CD14-positive monocyte (primary cell): ENCODE results near the gene KLLN. TPM values are rescaled to one million over a fixed set of nuclear protein-coding genes. Genes with fewer than 3 reads are reported as not detected.
"Not testable (repeated sequence)": the region's sequence is repeated elsewhere in the genome, so short reads cannot be mapped to it uniquely, and the experiment has no call there.

Experiments
- DNase-seq, 3 donors: peaks; one replicate each; pipeline ENCODE4 v3.0.0-alpha.2; 2011 to 2022
- H2AFZ ChIP-seq: 2 replicates; pipeline ENCODE4 v1.6.0; 2012; ENCODE audit warnings: mild to moderate bottlenecking, low read depth, low read length, inconsistent platforms; ENCODE audit not compliant: insufficient read depth, poor library complexity, severe bottlenecking
- H3K27ac ChIP-seq, 2 donors: 1 replicate in 1 of 2; 2 replicates in 1 of 2; pipeline ENCODE4 v1.5.1; 2012 to 2013; ENCODE audit warnings: low read length in 2 of 2, control low read depth in 1 of 2, inconsistent platforms in 1 of 2, low read depth in 1 of 2, mild to moderate bottlenecking in 1 of 2
- H3K27me3 ChIP-seq, 2 donors: one replicate each; pipeline versions ENCODE4 v1.6.0 to v1.6.1; 2011 to 2013; ENCODE audit warnings: low read length in 2 of 2; ENCODE audit not compliant: control insufficient read depth in 2 of 2, insufficient read depth in 2 of 2
- H3K36me3 ChIP-seq, 2 donors: replicated peaks in 1 of 2; 1 replicate in 1 of 2; 2 replicates in 1 of 2; pipeline versions ENCODE4 v1.5.1 to v1.6.1; 2012 to 2013; ENCODE audit warnings: low read length in 2 of 2, control low read depth in 1 of 2, inconsistent platforms in 1 of 2, mild to moderate bottlenecking in 1 of 2; ENCODE audit not compliant: insufficient read depth in 2 of 2, control insufficient read depth in 1 of 2
- H3K4me1 ChIP-seq, 2 donors: 1 replicate in 1 of 2; 2 replicates in 1 of 2; pipeline versions ENCODE4 v1.5.1 to v1.6.1; 2012 to 2013; ENCODE audit warnings: low read length in 2 of 2, control low read depth in 1 of 2, inconsistent platforms in 1 of 2, mild to moderate bottlenecking in 1 of 2, moderate library complexity in 1 of 2; ENCODE audit not compliant: insufficient read depth in 2 of 2, control insufficient read depth in 1 of 2
- H3K4me2 ChIP-seq: replicated peaks from 2 replicates; pipeline ENCODE3; 2012; ENCODE audit warnings: low read length, moderate library complexity, mild to moderate bottlenecking; ENCODE audit not compliant: poor library complexity, severe bottlenecking; ENCODE audit errors: extremely low read depth
- H3K4me3 ChIP-seq, 3 experiments: fragments of 200-600 bp in 1 of 3; sonication (generic) in 1 of 3; replicated peaks in 1 of 3; 1 replicate in 2 of 3; 2 replicates in 1 of 3; pipeline ENCODE4 v1.5.1; 2011 to 2013; ENCODE audit warnings: low read length in 3 of 3, mild to moderate bottlenecking in 3 of 3, control low read depth in 2 of 3, low read depth in 2 of 3, inconsistent platforms in 1 of 3, moderate library complexity in 1 of 3
- H3K79me2 ChIP-seq: 2 replicates; pipeline ENCODE4 v1.6.0; 2012; ENCODE audit warnings: mild to moderate bottlenecking, control low read depth, inconsistent platforms, low read length, moderate library complexity; ENCODE audit not compliant: insufficient read depth
- H3K9ac ChIP-seq: 2 replicates; pipeline ENCODE4 v1.6.0; 2017; ENCODE audit warnings: low read length, mild to moderate bottlenecking; ENCODE audit not compliant: insufficient read depth, poor library complexity, severe bottlenecking
- H3K9me3 ChIP-seq, 2 donors: replicated peaks in 1 of 2; 1 replicate in 1 of 2; 2 replicates in 1 of 2; pipeline versions ENCODE4 v1.5.1 to v1.6.1; 2012 to 2013; ENCODE audit warnings: low read length in 2 of 2, control low read depth in 1 of 2; ENCODE audit not compliant: control insufficient read depth in 1 of 2, insufficient read depth in 1 of 2
- H4K20me1 ChIP-seq: 2 replicates; pipeline ENCODE4 v1.6.0; 2012; ENCODE audit warnings: mild to moderate bottlenecking, low read length, control low read depth, moderate library complexity; ENCODE audit not compliant: insufficient read depth
- H3K27ac Mint-ChIP-seq, 7 donors: one replicate each; pipeline ENCODE4 v1.8.0; 2020; ENCODE audit warnings: mild to moderate bottlenecking in 7 of 7, mixed read lengths in 7 of 7, moderate library complexity in 6 of 7, inconsistent platforms in 2 of 7
- H3K27me3 Mint-ChIP-seq, 3 donors: one replicate each; pipeline ENCODE4 v1.8.0; 2021 to 2022; ENCODE audit warnings: low read depth in 3 of 3, mild to moderate bottlenecking in 3 of 3, mixed read lengths in 3 of 3, moderate library complexity in 3 of 3, inconsistent platforms in 1 of 3
- H3K36me3 Mint-ChIP-seq, 2 donors: one replicate each; pipeline ENCODE4 v1.8.0; 2020; ENCODE audit warnings: mixed read lengths in 2 of 2, inconsistent platforms in 1 of 2, mild to moderate bottlenecking in 1 of 2
- H3K4me1 Mint-ChIP-seq: one replicate; pipeline ENCODE4 v1.8.0; 2020; ENCODE audit warnings: mild to moderate bottlenecking, mixed read lengths
- H3K4me3 Mint-ChIP-seq, 2 donors: one replicate each; pipeline ENCODE4 v1.8.0; 2020; ENCODE audit warnings: mild to moderate bottlenecking in 2 of 2, mixed read lengths in 2 of 2, moderate library complexity in 1 of 2
- H3K9me3 Mint-ChIP-seq, 7 donors: one replicate each; pipeline ENCODE4 v1.8.0; 2020 to 2022; ENCODE audit warnings: mixed read lengths in 7 of 7, mild to moderate bottlenecking in 6 of 7, moderate library complexity in 6 of 7, inconsistent platforms in 2 of 7
- CTCF ChIP-seq: fragments of 200-600 bp; IDR thresholded peaks from one replicate; pipeline ENCODE4 v1.8.0; 2022; ENCODE audit warnings: antibody characterized with exemption, mild to moderate bottlenecking
- WGBS: methylation state at CpG from one replicate; pipeline ENCODE4 v1.1.5; 2013; ENCODE audit warnings: missing lambda C conversion rate; ENCODE audit not compliant: insufficient coverage; 5-methylcytosine and 5-hydroxymethylcytosine counted together
- intact Hi-C, 2 donors: fragments of 100-400 bp; cut with micrococcal nuclease; formaldehyde crosslinking; loops; one replicate each; pipeline versions ENCODE4 v1.15.0 to v1.15.1; 2023
- polyA plus RNA-seq, 3 donors: library from polyadenylated mRNA; depleted of rRNA in 1 of 3; unstranded in 2 of 3; stranded (reverse) in 1 of 3; fragments of 300-500 nt in 2 of 3; fragments of >200 nt in 1 of 3; fragmentation: Illumina TruSeq in 2 of 3; gene quantifications; 1 replicate in 2 of 3; 2 replicates in 1 of 3; pipeline ENCODE4 v1.2.3, GENCODE V29; 2012 to 2021

KLLN gene
- polyA plus RNA-seq, 3 donors: 0.11 to 0.23 (median 0.12) TPM

- intact Hi-C loops: no loop called here
- peaks cover 100% of the 10 kb centered on the region for H3K79me2 ChIP-seq
- no peak for TF ChIP-seq CTCF
- H3K4me3 ChIP-seq: no peak overlapping the region
- no peak overlapping the region for H3K9ac ChIP-seq
- H3K4me1 Mint-ChIP-seq: peaks cover 21% of the 10 kb centered on the region
- H3K27ac Mint-ChIP-seq: peak overlapping the region in 1 of 7 donors; percentile 9
- H3K9me3 Mint-ChIP-seq: peaks cover 0 to 5% (median 0%) of the 10 kb centered on the region in 7 donors
- H3K36me3 ChIP-seq: peaks cover 24 to 58% of the 10 kb centered on the region in 2 donors
- WGBS: no CpG with 5 or more reads among the region's 2 CpGs
- DNase-seq: no peak
- H3K36me3 Mint-ChIP-seq: peaks cover 40% of the 10 kb centered on the region in 2 donors
- peaks cover 100% of the 10 kb centered on the region for H4K20me1 ChIP-seq
- no peaks in the 10 kb centered on the region for H3K27me3 ChIP-seq
- H3K4me3 Mint-ChIP-seq: no peak overlapping the region
- H3K4me2 ChIP-seq: no peak overlapping the region
- no peaks in the 10 kb centered on the region for H3K27me3 Mint-ChIP-seq
- no peaks in the 10 kb centered on the region for H3K9me3 ChIP-seq
- H2AFZ ChIP-seq: no peak overlapping the region
- H3K27ac ChIP-seq: no peak overlapping the region
- H3K4me1 ChIP-seq: no peaks in the 10 kb centered on the region
These were observed 23.3 kb upstream of the KLLN start for GRCh38 chr10:87886635-87887034.

- no peaks in the 10 kb centered on the region for H3K27me3 Mint-ChIP-seq
- Histone ChIP-seq H2AFZ (no peak overlapping the region), H3K4me2 (no peak overlapping the region), H3K79me2 (peaks cover 96% of the 10 kb centered on the region), H3K9me3 (no peaks in the 10 kb centered on the region), H3K4me3 (no peak overlapping the region), H3K36me3 (peaks cover 25 to 48% of the 10 kb centered on the region in 2 donors), H3K4me1 (peaks cover 0 to 4% of the 10 kb centered on the region in 2 donors), H3K27ac (no peak overlapping the region), H4K20me1 (peaks cover 100% of the 10 kb centered on the region), H3K9ac (no peak overlapping the region), H3K27me3 (no peaks in the 10 kb centered on the region)
- H3K9me3 Mint-ChIP-seq: peaks cover 0 to 6% (median 3%) of the 10 kb centered on the region in 7 donors
- H3K36me3 Mint-ChIP-seq: peaks cover 52 to 64% of the 10 kb centered on the region in 2 donors
- intact Hi-C loops: no loop called here
- 100% methylated on average over 1 of the region's 2 CpGs for WGBS
- peak overlapping the region in 1 of 7 donors; percentile 81 for H3K27ac Mint-ChIP-seq
- no peak overlapping the region for H3K4me3 Mint-ChIP-seq
- DNase-seq: no peak
- TF ChIP-seq CTCF: no peak
- peaks cover 23% of the 10 kb centered on the region for H3K4me1 Mint-ChIP-seq
These were observed 19.4 kb upstream of the KLLN start for GRCh38 chr10:87882555-87883294.

GRCh38 chr10:87881373-87882059 lies 18.2 kb upstream of the KLLN start:
- Mint-ChIP-seq H3K36me3 (peaks cover 44 to 55% of the 10 kb centered on the region in 2 donors), H3K27ac (peak overlapping the region in 3 of 7 donors; percentile 13 to 42 (median 38)), H3K4me1 (peaks cover 22% of the 10 kb centered on the region)
- DNase-seq, H2AFZ ChIP-seq, H3K4me2 ChIP-seq, H3K4me3 Mint-ChIP-seq, H3K9me3 Mint-ChIP-seq, H3K4me3 ChIP-seq, H3K9ac ChIP-seq, H3K4me1 ChIP-seq, H3K27me3 ChIP-seq, H3K27ac ChIP-seq, H3K27me3 Mint-ChIP-seq, H3K9me3 ChIP-seq, intact Hi-C loops: not testable (repeated sequence)
- H3K79me2 ChIP-seq: peaks cover 96% of the 10 kb centered on the region
- H4K20me1 ChIP-seq: peaks cover 100% of the 10 kb centered on the region
- peaks cover 16 to 39% of the 10 kb centered on the region in 2 donors for H3K36me3 ChIP-seq
- 100% methylated on average over 2 of the region's 5 CpGs for WGBS
